ENCODE results near the gene RIIAD1. TPM values are rescaled to one million over a fixed set of nuclear protein-coding genes. Genes with fewer than 3 reads are reported as not detected.
A peak's percentile ranks its signal among the peaks of the same experiment; 100 is the strongest.

Gene RIIAD1
- total RNA-seq = 1 to 10 TPM in 1 of 2 donors, not detected in 1; 4.0 TPM
- 1 to 10 TPM in 5 of 6 donors, under 1 TPM in 1; 0.39 to 1.9 (median 1.6) TPM for polyA plus RNA-seq (ENCODE audit: insufficient read length in 6 of 6)
- long read RNA-seq, donor 1, partial matches to known transcripts = 0 of 1 reads
- long read RNA-seq, donor 1, other reads (novel, unspliced or antisense) = 0 of 1 reads
- long read RNA-seq, donor 2 = 0 reads
- long read RNA-seq, donor 3 = 0 reads
- long read RNA-seq, donor 4 = 0 reads
- long read RNA-seq, donor 5, partial matches to known transcripts = 0 of 1 reads
- long read RNA-seq, donor 5, other reads (novel, unspliced or antisense) = 0 of 1 reads
- long read RNA-seq, donor 6, partial matches to known transcripts = 0 of 1 reads
- long read RNA-seq, donor 6, other reads (novel, unspliced or antisense) = 0 of 1 reads
- long read RNA-seq, donor 7, partial matches to known transcripts = 0 of 1 reads
- long read RNA-seq, donor 7, other reads (novel, unspliced or antisense) = 0 of 1 reads
- long read RNA-seq, donor 8 = 0 reads
- long read RNA-seq, donor 9 = 0 reads
- long read RNA-seq, donor 10, partial matches to known transcripts = 0 of 1 reads
- long read RNA-seq, donor 10, other reads (novel, unspliced or antisense) = 0 of 1 reads
- long read RNA-seq, donor 11, transcript RIIAD1-206 (5 exons, 449 nt) = major isoform, 7 of 9 reads
- long read RNA-seq, donor 11, partial matches to known transcripts = 0 of 9 reads
- long read RNA-seq, donor 11, other reads (novel, unspliced or antisense) = 0 of 9 reads
- long read RNA-seq, donor 12 = 0 reads

- Histone ChIP-seq H3K9me3 (no peaks in the 10 kb centered on the region), H3K4me1 (peaks cover 14 to 22% of the 10 kb centered on the region in 2 donors), H3K27ac (peak within 1 kb of the TSS; percentile 50 to 64), H3K36me3 (no peaks in the 10 kb centered on the region), H3K4me3 (peak within 1 kb of the TSS; percentile 31 to 48), H3K27me3 (peaks cover 10 to 93% of the 10 kb centered on the region in 2 donors)
- DNase-seq (peak in 2 of 4 donors; percentile 53 to 86), ATAC-seq (peak; percentile 91)
- no peak for TF ChIP-seq CTCF (IDR thresholded peaks at IDR 0.05)
- intact Hi-C loops (cut with DNase I) = no loop called here
Measured at GRCh38 chr1:151720974-151721787, at the start of gene RIIAD1. RIIAD1 (plus strand) TSS chr1:151721522; CDS start chr1:151721537, 15 bp downstream.

DNA sequence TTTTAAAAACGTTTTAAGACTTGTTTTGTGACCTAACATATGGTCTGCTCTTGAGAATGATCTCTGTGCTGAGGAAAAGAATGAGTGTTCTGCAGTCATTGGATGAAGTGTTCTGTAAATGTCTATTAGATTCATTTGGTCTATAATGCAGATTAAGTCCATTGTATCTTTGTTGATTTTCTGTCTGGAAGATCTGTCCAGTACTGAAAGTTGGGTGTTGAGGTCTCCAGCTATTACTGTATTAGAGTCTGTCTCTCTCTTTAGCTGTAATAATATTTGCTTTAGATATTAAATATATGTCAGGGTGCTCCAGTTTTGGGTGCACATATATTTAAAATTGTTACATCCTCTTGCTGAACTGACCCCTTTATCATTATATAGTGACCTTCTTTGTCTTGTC, 47.9 kb upstream of the RIIAD1 start:
- Histone ChIP-seq H3K4me3 (no peak overlapping the region), H3K9me3 (no peaks in the 10 kb centered on the region), H3K4me1 (peaks cover 0 to 8% of the 10 kb centered on the region in 2 donors), H3K27ac (no peak overlapping the region), H3K36me3 (peaks cover 0 to 35% of the 10 kb centered on the region in 2 donors), H3K27me3 (no peaks in the 10 kb centered on the region)
- intact Hi-C loops (cut with DNase I) = no loop called here
- DNase-seq = no peak
- ATAC-seq = no peak
- no peak for TF ChIP-seq CTCF (IDR thresholded peaks at IDR 0.05)

GRCh38 chr1:151680391-151680790, 40.9 kb upstream of the RIIAD1 start:
- intact Hi-C loops (cut with DNase I) = no loop called here
- Histone ChIP-seq H3K4me3 (no peak overlapping the region), H3K9me3 (no peaks in the 10 kb centered on the region), H3K27me3 (no peaks in the 10 kb centered on the region), H3K4me1 (peaks cover 0 to 16% of the 10 kb centered on the region in 2 donors), H3K36me3 (peaks cover 0 to 32% of the 10 kb centered on the region in 2 donors), H3K27ac (no peak overlapping the region)
- DNase-seq (no peak), ATAC-seq (peak; percentile 65)
- TF ChIP-seq CTCF (IDR thresholded peaks at IDR 0.05) = no peak

DNA sequence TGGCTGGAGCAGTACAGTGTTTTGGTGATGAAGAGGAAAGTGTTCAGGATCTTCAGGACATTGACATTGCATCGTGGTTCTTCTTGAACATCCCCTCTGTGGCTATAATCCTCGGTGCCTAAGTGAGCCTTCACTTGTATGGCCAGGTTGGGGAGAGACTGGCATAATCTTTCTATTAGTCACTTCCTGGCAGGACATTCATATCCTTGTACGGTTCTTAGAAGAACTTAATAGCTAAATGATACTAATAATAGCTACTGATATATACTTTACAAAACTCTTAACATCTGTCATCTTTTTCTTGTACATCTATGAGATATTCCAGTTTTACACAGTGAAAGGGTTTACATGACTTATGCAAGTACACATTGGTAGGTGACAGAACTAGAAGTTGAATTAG, 40.5 kb upstream of the RIIAD1 start:
- H3K4me1 ChIP-seq = peaks cover 0 to 16% of the 10 kb centered on the region in 2 donors
- H3K9me3 ChIP-seq = no peaks in the 10 kb centered on the region
- peaks cover 0 to 35% of the 10 kb centered on the region in 2 donors for H3K36me3 ChIP-seq
- H3K27me3 ChIP-seq = no peaks in the 10 kb centered on the region
- TF ChIP-seq CTCF (IDR thresholded peaks at IDR 0.05) = no peak
- no peak overlapping the region for H3K4me3 ChIP-seq
- ATAC-seq (peak; percentile 94), DNase-seq (no peak)
- intact Hi-C loops (cut with DNase I) = no loop called here
- no peak overlapping the region for H3K27ac ChIP-seq
